Measurements from ENCODE around the gene GLYR1. TPM values are rescaled to one million over a fixed set of nuclear protein-coding genes. Genes with fewer than 3 reads are reported as not detected.

GLYR1 gene
- total and polyA plus RNA-seq, 2 donors (not counting 3 experiments of a cell fraction or from before 2014, with no cell fraction given): 47.9 to 107 TPM

GRCh38 chr16:4798456-4798855, 48.6 kb downstream of the GLYR1 start:
- dilution Hi-C loops (cut with MboI; ENCODE audit: extremely low pct_ligation_motif_present, low sequenced_read_pairs) (no loop called here), intact Hi-C loops (cut with micrococcal nuclease) (no loop called here)
- Histone ChIP-seq H3K9me1 (replicated peaks; ENCODE audit: control insufficient read depth, extremely low read depth, insufficient read depth, low read length) (no peaks in the 10 kb centered on the region), H4K20me1 (replicated peaks; ENCODE audit: control insufficient read depth, extremely low read depth, insufficient read depth, low read length) (no peaks in the 10 kb centered on the region), H3K9me3 (replicated peaks; ENCODE audit: control insufficient read depth, insufficient read depth, low read length) (no peaks in the 10 kb centered on the region), H3K9ac (replicated peaks; ENCODE audit: extremely low read depth, insufficient read depth, low read length) (no peak overlapping the region), H3K4me1 (ENCODE audit: control insufficient read depth, extremely low read depth, insufficient read depth, low read length) (peaks cover 7% of the 10 kb centered on the region), H3K79me2 (ENCODE audit: control insufficient read depth, insufficient read depth, low read length) (no peaks in the 10 kb centered on the region), H3K27ac (ENCODE audit: insufficient read depth, low read depth, low read length) (no peak overlapping the region), H3K27me3 (ENCODE audit: control insufficient read depth in 2 of 2, insufficient read depth in 2 of 2, low read length in 2 of 2) (no peaks in the 10 kb centered on the region), H3K4me2 (ENCODE audit: insufficient read depth, low read length) (no peak overlapping the region), H3K4me3 (replicated peaks in 1 of 3; ENCODE audit: insufficient read depth in 1 of 3, low read depth in 1 of 3, low read length in 3 of 3) (no peak overlapping the region), H2AFZ (ENCODE audit: low read depth, low read length) (no peak overlapping the region), H3K36me3 (ENCODE audit: control insufficient read depth in 2 of 2, extremely low read depth in 1 of 2, insufficient read depth in 2 of 2, low read length in 2 of 2) (no peaks in the 10 kb centered on the region)
- TF ChIP-seq JUN (IDR thresholded peaks at IDR 0.05; ENCODE audit: borderline replicate concordance, insufficient read depth, insufficient read length, low read depth): no peak
- CTCF ChIA-PET: no interaction called here
- no peak for FAIRE-seq
- DNase-seq (ENCODE audit: low read depth, low spot score): no peak
- POLR2A ChIA-PET: no interaction called here
- no TSS peak for BruUV-seq (replicated peaks)

DNA sequence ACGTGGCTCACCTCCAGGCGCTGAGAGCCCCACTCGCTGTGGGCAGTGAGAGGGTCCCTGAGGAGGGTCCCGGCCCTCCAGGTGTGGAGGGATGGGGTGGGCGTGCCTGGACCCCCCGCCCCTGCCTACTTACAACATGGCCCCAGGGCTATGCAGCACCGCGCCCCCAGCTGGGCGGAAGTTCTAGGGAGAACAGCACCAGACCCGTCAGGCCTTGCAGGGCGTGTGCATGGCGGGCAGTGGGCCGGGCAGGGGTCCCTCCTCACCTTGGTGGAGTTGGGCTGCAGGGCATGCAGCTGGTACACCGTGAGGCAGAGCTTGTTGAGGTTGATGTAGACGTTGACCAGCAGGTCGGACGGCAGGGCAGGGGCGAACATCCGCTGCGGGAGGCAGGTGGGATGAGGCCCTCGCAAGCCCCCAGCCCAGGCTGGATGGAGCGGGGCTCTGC, 49.3 kb downstream of the GLYR1 start:
- TF ChIP-seq FOS (IDR thresholded peaks at IDR 0.05; ENCODE audit: borderline replicate concordance, insufficient read depth, low read length) (no peak), MYC (IDR thresholded peaks at IDR 0.05; ENCODE audit: low read depth, low read length) (no peak), EZH2 (IDR thresholded peaks at IDR 0.05; ENCODE audit: borderline replicate concordance, low read depth, low read length, severe bottlenecking) (no peak), GATA2 (IDR thresholded peaks at IDR 0.05; ENCODE audit: insufficient read depth, insufficient read length, low read depth, low read length) (no peak), POLR2AphosphoS5 (IDR thresholded peaks at IDR 0.05; ENCODE audit: insufficient read depth, low read depth, low read length) (no peak), JUN (IDR thresholded peaks at IDR 0.05; ENCODE audit: borderline replicate concordance, insufficient read depth, insufficient read length, low read depth) (no peak), MAX (IDR thresholded peaks at IDR 0.05; ENCODE audit: insufficient read depth, insufficient read length) (no peak), POLR2A (IDR thresholded peaks at IDR 0.05; ENCODE audit: low read depth, low read length) (no peak)
- TF ChIP-seq, protein P1, sequence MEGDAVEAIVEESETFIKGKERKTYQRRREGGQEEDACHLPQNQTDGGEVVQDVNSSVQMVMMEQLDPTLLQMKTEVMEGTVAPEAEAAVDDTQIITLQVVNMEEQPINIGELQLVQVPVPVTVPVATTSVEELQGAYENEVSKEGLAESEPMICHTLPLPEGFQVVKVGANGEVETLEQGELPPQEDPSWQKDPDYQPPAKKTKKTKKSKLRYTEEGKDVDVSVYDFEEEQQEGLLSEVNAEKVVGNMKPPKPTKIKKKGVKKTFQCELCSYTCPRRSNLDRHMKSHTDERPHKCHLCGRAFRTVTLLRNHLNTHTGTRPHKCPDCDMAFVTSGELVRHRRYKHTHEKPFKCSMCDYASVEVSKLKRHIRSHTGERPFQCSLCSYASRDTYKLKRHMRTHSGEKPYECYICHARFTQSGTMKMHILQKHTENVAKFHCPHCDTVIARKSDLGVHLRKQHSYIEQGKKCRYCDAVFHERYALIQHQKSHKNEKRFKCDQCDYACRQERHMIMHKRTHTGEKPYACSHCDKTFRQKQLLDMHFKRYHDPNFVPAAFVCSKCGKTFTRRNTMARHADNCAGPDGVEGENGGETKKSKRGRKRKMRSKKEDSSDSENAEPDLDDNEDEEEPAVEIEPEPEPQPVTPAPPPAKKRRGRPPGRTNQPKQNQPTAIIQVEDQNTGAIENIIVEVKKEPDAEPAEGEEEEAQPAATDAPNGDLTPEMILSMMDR (IDR thresholded peaks at IDR 0.05; ENCODE audit: extremely low read depth in 1 of 2, insufficient read depth in 1 of 2, low read depth in 1 of 2, low read length in 2 of 2): no peak
- intact Hi-C loops (cut with micrococcal nuclease): no loop called here
- H3K9ac ChIP-seq (replicated peaks; ENCODE audit: extremely low read depth, insufficient read depth, low read length): no peak overlapping the region
- no peaks in the 10 kb centered on the region for H3K9me1 ChIP-seq (replicated peaks; ENCODE audit: control insufficient read depth, extremely low read depth, insufficient read depth, low read length)
- DNase-seq (ENCODE audit: low read depth, low spot score): no peak
- H4K20me1 ChIP-seq (replicated peaks; ENCODE audit: control insufficient read depth, extremely low read depth, insufficient read depth, low read length): no peaks in the 10 kb centered on the region
- ChIA-PET CTCF (no interaction called here), POLR2A (no interaction called here)
- BruUV-seq (replicated peaks): no TSS peak
- no peak overlapping the region for H3K27ac ChIP-seq (ENCODE audit: insufficient read depth, low read depth, low read length)
- no peak overlapping the region for H3K4me2 ChIP-seq (ENCODE audit: insufficient read depth, low read length)
- H3K9me3 ChIP-seq (replicated peaks; ENCODE audit: control insufficient read depth, insufficient read depth, low read length): no peaks in the 10 kb centered on the region
- H3K4me3 ChIP-seq (replicated peaks in 1 of 3; ENCODE audit: insufficient read depth in 1 of 3, low read depth in 1 of 3, low read length in 3 of 3): no peak overlapping the region
- H3K36me3 ChIP-seq (ENCODE audit: control insufficient read depth in 2 of 2, extremely low read depth in 1 of 2, insufficient read depth in 2 of 2, low read length in 2 of 2): no peaks in the 10 kb centered on the region
- H2AFZ ChIP-seq (ENCODE audit: low read depth, low read length): no peak overlapping the region
- no peaks in the 10 kb centered on the region for H3K79me2 ChIP-seq (ENCODE audit: control insufficient read depth, insufficient read depth, low read length)
- dilution Hi-C loops (cut with MboI; ENCODE audit: extremely low pct_ligation_motif_present, low sequenced_read_pairs): no loop called here
- no peaks in the 10 kb centered on the region for H3K27me3 ChIP-seq (ENCODE audit: control insufficient read depth in 2 of 2, insufficient read depth in 2 of 2, low read length in 2 of 2)
- H3K4me1 ChIP-seq (ENCODE audit: control insufficient read depth, extremely low read depth, insufficient read depth, low read length): peaks cover 3% of the 10 kb centered on the region
- FAIRE-seq: no peak

All from endothelial cell of umbilical vein (primary cell).